ENCODE data around the gene RIC8B.

Gene RIC8B

GRCh38 chr12:106776897-106777296 lies 2.4 kb downstream of the RIC8B start:
- H3K4me3 ChIP-seq (ENCODE audit: low read depth, low read length) = no peak overlapping the region
- TF ChIP-seq CTCF (IDR thresholded peaks at IDR 0.05; ENCODE audit: low read depth, low read length) = no peak

GRCh38 chr12:106780010-106780631 lies 5.6 kb downstream of the RIC8B start:
- no peak overlapping the region for H3K4me3 ChIP-seq (ENCODE audit: low read depth, low read length)
- no peak for TF ChIP-seq CTCF (IDR thresholded peaks at IDR 0.05; ENCODE audit: low read depth, low read length)

GRCh38 chr12:106782619-106783018 lies 8.1 kb downstream of the RIC8B start:
- no peak for TF ChIP-seq CTCF (IDR thresholded peaks at IDR 0.05; ENCODE audit: low read depth, low read length)
- no peak overlapping the region for H3K4me3 ChIP-seq (ENCODE audit: low read depth, low read length)

- no peak overlapping the region for H3K4me3 ChIP-seq (ENCODE audit: low read depth, low read length)
- no peak for TF ChIP-seq CTCF (IDR thresholded peaks at IDR 0.05; ENCODE audit: low read depth, low read length)
These were observed 9.0 kb downstream of the RIC8B start for GRCh38 chr12:106783515-106783914.

GRCh38 chr12:106790020-106790419 lies 15.5 kb downstream of the RIC8B start:
- H3K4me3 ChIP-seq (ENCODE audit: low read depth, low read length) = no peak overlapping the region
- TF ChIP-seq CTCF (IDR thresholded peaks at IDR 0.05; ENCODE audit: low read depth, low read length) = no peak

GRCh38 chr12:106791531-106791930 lies 17.0 kb downstream of the RIC8B start:
- H3K4me3 ChIP-seq (ENCODE audit: low read depth, low read length) = no peak overlapping the region
- TF ChIP-seq CTCF (IDR thresholded peaks at IDR 0.05; ENCODE audit: low read depth, low read length) = no peak

- no peak overlapping the region for H3K4me3 ChIP-seq (ENCODE audit: low read depth, low read length)
- no peak for TF ChIP-seq CTCF (IDR thresholded peaks at IDR 0.05; ENCODE audit: low read depth, low read length)
These were observed 19.9 kb downstream of the RIC8B start for GRCh38 chr12:106794369-106794768.
